Heart left ventricle (tissue), 13 donors: Measurements from ENCODE around the gene NRAP.

ENCODE experiments used
- POLR2A ChIP-seq, 2 donors: fragments of 450-650 bp; IDR thresholded peaks; one replicate each; pipeline ENCODE4 v1.6.1; 2017; ENCODE audit warnings: antibody characterized with exemption in 2 of 2, mild to moderate bottlenecking in 2 of 2, moderate library complexity in 2 of 2
- TF ChIP-seq, protein P1 (sequence below), 12 donors: fragments of 200-600 bp; sonication (generic) in 4 of 12; IDR thresholded peaks; one replicate each; pipeline versions ENCODE4 v1.5.0 to v1.8.0; 2018 to 2022; ENCODE audit warnings: antibody characterized with exemption in 12 of 12, mild to moderate bottlenecking in 5 of 12
- donor health status: ischemic (EF 13 %, LVEDD 7.1; RV severe dilation, severe dysfunction).
- donor health status: DM: no; HTN: yes; CAD: no.
- donor health status: DM: no; HTN: no; CAD: no.
- donor health status: ischemic (EF 25% LVEDD 6.9; RV normal size, moderate dysfunction).
- donor health status: ischemic (EF 25% LVEDD 5.7; RV mildly dilated, moderate dysfunction).
- donor health status: ischemic (EF 35%, LVEDD 5.7; RV mildly dilated, moderate dysfunction).
- donor health status: nonischemic (EF 11% LVEDD 7.7; RV severe dilation, severe dysfunction).
- donor health status: DM: yes; HTN: yes; CAD: no.
- donor health status: PGD.
- donor health status: ischemic (EF 29% LVEDD 5.4; RV normal size, mild dysfunction).
- donor health status: nonischemic (EF 23%, LVEDD 6.1; RV moderate dilation, normal function).

DNA sequence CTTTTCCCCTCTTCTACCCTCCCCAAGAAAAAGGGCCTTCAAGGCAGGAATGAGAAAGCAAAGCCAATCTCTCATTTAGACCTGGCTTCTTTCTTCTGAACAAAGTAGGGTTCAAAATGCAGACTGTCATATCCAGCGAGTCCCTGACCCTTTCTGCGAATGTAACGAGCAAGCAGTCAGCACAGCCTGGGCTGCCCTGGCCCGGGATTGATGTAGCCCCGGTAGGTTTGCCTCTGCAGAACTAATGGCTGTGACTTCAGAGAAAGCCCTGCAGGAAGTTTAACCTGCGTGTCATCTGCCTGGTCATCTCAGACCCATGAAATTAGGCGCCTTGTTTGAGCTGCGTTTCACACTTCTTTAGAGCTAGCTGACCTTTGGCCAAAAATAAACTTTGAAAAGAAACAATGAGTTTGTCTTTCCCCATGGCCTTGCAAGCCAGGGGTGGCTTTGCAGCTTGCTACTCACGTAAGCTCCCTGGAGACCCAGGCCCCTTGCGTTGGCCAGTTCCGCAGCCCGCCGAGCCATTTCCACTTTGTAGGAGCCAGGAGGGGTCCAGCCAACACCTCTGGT is 74.6 kb downstream of the NRAP start:
- TF ChIP-seq, protein P1, sequence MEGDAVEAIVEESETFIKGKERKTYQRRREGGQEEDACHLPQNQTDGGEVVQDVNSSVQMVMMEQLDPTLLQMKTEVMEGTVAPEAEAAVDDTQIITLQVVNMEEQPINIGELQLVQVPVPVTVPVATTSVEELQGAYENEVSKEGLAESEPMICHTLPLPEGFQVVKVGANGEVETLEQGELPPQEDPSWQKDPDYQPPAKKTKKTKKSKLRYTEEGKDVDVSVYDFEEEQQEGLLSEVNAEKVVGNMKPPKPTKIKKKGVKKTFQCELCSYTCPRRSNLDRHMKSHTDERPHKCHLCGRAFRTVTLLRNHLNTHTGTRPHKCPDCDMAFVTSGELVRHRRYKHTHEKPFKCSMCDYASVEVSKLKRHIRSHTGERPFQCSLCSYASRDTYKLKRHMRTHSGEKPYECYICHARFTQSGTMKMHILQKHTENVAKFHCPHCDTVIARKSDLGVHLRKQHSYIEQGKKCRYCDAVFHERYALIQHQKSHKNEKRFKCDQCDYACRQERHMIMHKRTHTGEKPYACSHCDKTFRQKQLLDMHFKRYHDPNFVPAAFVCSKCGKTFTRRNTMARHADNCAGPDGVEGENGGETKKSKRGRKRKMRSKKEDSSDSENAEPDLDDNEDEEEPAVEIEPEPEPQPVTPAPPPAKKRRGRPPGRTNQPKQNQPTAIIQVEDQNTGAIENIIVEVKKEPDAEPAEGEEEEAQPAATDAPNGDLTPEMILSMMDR (IDR thresholded peaks at IDR 0.05): no peak
- TF ChIP-seq POLR2A (IDR thresholded peaks at IDR 0.05): no peak
